Thyroid gland (tissue), 4 donors: ENCODE results near the gene KCNK1. TPM values are rescaled to one million over a fixed set of nuclear protein-coding genes. Genes with fewer than 3 reads are reported as not detected.

Experiments used
- DNase-seq, 2 donors: peaks; one replicate each; pipeline ENCODE4 v3.0.0-alpha.2; 2019
- H3K27ac ChIP-seq, 3 donors: fragments of 200-600 bp; sonication (generic); 1 replicate in 2 of 3; 2 replicates in 1 of 3; pipeline ENCODE4 v1.5.1; 2016 to 2019; ENCODE audit warnings: mild to moderate bottlenecking in 1 of 3, moderate library complexity in 1 of 3
- H3K27me3 ChIP-seq: fragments of 200-600 bp; sonication (generic); one replicate; pipeline ENCODE4 v1.5.1; 2019
- H3K36me3 ChIP-seq, 2 donors: fragments of 200-600 bp; sonication (generic); one replicate each; pipeline ENCODE4 v1.5.1; 2016 to 2019
- H3K4me1 ChIP-seq, 2 donors: fragments of 200-600 bp; sonication (generic); one replicate each; pipeline ENCODE4 v1.5.1; 2017 to 2019
- H3K4me3 ChIP-seq, 3 donors: fragments of 200-600 bp; sonication (generic); replicated peaks in 1 of 3; 1 replicate in 2 of 3; 2 replicates in 1 of 3; pipeline ENCODE4 v1.5.1; 2016; ENCODE audit warnings: mild to moderate bottlenecking in 1 of 3
- H3K9me3 ChIP-seq: fragments of 200-600 bp; sonication (generic); one replicate; pipeline ENCODE4 v1.5.1; 2017
- POLR2A ChIP-seq, 2 donors: fragments of 450-650 bp; IDR thresholded peaks; one replicate each; pipeline ENCODE4 v1.6.1; 2017; ENCODE audit warnings: antibody characterized with exemption in 2 of 2, mild to moderate bottlenecking in 2 of 2, moderate library complexity in 1 of 2
- WGBS, 2 donors: methylation state at CpG; one replicate each; pipeline ENCODE4 v1.1.5; 2017; 5-methylcytosine and 5-hydroxymethylcytosine counted together
- intact Hi-C: fragments of 100-400 bp; cut with DNase I; formaldehyde crosslinking; loops from one replicate; pipeline ENCODE4 v1.15.1; 2023
- total RNA-seq, 4 donors: library from RNA; depleted of rRNA; stranded (reverse); fragments of >200 nt; gene quantifications; one replicate each; pipeline ENCODE4 v1.2.3, GENCODE V29; 2016
- TF ChIP-seq, protein P1 (sequence below), 6 experiments: fragments of 200-600 bp in 3 of 6; fragments of 450-650 bp in 3 of 6; sonication (generic) in 3 of 6; IDR thresholded peaks; one replicate each; pipeline ENCODE4 v1.5.1; 2016 to 2019; ENCODE audit warnings: antibody characterized with exemption in 6 of 6, mild to moderate bottlenecking in 2 of 6, inconsistent platforms in 1 of 6, moderate library complexity in 1 of 6

KCNK1 gene
- total RNA-seq, 4 donors from 2014 or later: 6.7 to 8.3 (median 7.6) TPM

DNA sequence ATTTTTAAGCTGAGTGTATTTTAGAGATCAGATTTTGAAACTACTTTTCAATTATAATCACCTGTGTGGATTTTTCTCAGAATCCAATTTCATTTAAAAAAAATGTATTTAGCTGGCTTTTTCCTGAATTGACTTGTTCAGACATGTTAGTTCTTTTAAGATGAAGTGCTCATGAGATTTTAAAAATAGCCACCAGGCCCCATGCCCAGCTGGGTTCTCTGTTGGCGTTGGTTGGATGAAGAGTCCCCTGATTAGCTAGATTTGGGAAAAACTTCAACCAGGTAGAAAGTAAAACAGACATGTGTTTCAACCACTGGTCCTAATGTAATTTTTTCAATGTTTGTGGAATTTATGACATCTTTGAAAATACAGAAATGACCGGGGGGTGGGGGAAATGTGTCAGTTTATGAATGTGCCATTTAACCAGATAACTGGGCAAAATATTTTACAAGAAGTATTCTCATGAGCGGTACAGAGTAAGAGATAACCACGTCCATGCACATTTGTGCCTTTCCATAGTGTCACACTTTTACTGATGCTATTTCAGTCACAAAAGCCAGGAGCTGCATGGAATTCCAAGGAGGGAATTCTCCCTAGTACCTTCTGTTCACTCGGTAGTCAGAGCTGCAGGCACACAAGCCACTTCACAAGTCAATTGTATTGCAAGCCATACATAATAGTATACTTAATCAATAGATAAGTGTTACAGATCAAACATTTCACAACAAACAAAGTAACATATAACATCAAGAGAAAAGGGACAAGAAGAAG, 51.1 kb downstream of the KCNK1 start:
- 83 to 89% methylated on average over 5 of the region's 5 CpGs for WGBS, 2 donors
- Histone ChIP-seq H3K9me3 (no peaks in the 10 kb centered on the region), H3K36me3 (no peaks in the 10 kb centered on the region), H3K4me1 (no peaks in the 10 kb centered on the region), H3K27ac (no peak overlapping the region), H3K4me3 (no peak overlapping the region), H3K27me3 (no peaks in the 10 kb centered on the region)
- DNase-seq: no peak
- TF ChIP-seq POLR2A (IDR thresholded peaks at IDR 0.05): no peak
- TF ChIP-seq, protein P1, sequence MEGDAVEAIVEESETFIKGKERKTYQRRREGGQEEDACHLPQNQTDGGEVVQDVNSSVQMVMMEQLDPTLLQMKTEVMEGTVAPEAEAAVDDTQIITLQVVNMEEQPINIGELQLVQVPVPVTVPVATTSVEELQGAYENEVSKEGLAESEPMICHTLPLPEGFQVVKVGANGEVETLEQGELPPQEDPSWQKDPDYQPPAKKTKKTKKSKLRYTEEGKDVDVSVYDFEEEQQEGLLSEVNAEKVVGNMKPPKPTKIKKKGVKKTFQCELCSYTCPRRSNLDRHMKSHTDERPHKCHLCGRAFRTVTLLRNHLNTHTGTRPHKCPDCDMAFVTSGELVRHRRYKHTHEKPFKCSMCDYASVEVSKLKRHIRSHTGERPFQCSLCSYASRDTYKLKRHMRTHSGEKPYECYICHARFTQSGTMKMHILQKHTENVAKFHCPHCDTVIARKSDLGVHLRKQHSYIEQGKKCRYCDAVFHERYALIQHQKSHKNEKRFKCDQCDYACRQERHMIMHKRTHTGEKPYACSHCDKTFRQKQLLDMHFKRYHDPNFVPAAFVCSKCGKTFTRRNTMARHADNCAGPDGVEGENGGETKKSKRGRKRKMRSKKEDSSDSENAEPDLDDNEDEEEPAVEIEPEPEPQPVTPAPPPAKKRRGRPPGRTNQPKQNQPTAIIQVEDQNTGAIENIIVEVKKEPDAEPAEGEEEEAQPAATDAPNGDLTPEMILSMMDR (IDR thresholded peaks at IDR 0.05): no peak
- intact Hi-C loops: no loop called here

DNA sequence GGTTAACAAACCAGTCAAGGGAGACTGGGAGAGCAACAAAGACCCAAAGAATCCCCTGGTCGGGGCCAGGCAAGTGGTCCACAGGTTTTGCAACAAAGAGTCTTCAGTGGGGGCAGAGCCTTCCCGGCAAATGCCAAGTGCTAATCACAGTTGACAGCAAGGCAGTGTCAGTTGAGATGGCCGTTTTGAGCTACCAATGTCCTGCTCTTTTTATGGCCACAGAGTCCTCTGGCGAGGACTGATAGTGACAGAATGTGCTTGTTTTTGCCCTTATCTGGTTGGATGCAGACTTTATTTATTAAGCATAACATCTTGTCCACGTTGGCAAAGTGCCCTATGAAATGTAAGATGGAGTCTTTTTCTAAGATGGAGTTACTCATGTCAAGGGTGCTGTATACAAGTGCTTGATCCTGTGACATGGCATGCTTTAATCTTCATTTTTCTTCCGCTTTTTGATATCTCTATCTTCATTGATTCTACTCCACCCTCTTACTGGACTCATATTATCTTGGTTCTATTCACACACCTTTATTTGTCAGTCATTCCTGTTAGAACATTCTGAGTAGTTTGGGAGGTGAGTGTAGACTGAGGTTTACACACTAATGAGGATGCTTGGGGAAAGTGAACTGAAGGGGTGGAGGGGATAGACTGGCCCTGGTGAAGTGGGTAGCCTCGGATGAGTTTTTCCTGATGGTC, 51.8 kb downstream of the KCNK1 start:
- Histone ChIP-seq H3K27ac (no peak overlapping the region), H3K27me3 (no peaks in the 10 kb centered on the region), H3K4me1 (no peaks in the 10 kb centered on the region), H3K9me3 (no peaks in the 10 kb centered on the region), H3K36me3 (no peaks in the 10 kb centered on the region), H3K4me3 (no peak overlapping the region)
- DNase-seq: no peak
- TF ChIP-seq, protein P1 (IDR thresholded peaks at IDR 0.05): no peak
- TF ChIP-seq POLR2A (IDR thresholded peaks at IDR 0.05): no peak
- 79 to 80% methylated on average over 7 of the region's 7 CpGs for whole genome bisulfite sequencing, 2 donors
- intact Hi-C loops: no loop called here

DNA sequence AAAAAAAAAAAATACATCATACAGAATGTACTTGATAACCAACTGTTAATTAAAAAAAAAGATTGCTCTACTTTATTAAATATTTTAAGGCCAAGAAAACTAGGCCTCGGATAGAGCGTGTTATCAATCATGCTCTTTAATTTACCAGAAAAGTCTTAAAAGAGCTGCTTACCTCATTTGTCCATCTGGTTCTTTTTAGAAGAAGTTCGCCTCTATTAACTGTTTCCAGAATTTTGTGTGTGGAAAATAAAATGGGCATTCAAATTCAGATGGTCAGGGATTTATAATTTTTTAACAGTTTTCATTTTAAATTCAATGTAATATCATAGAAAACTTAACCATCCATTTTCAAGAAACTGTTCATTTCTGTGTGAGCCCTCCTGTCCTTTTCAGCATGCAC, 53.8 kb downstream of the KCNK1 start:
- H3K27ac ChIP-seq: no peak overlapping the region
- DNase-seq: no peak
- H3K4me3 ChIP-seq: no peak overlapping the region
- intact Hi-C loops: no loop called here
- H3K9me3 ChIP-seq: no peaks in the 10 kb centered on the region
- no peaks in the 10 kb centered on the region for H3K36me3 ChIP-seq
- TF ChIP-seq, protein P1 (IDR thresholded peaks at IDR 0.05): no peak
- TF ChIP-seq POLR2A (IDR thresholded peaks at IDR 0.05): no peak
- WGBS, 2 donors: 80 to 86% methylated on average over 3 of the region's 3 CpGs
- H3K4me1 ChIP-seq: no peaks in the 10 kb centered on the region
- no peaks in the 10 kb centered on the region for H3K27me3 ChIP-seq

DNA sequence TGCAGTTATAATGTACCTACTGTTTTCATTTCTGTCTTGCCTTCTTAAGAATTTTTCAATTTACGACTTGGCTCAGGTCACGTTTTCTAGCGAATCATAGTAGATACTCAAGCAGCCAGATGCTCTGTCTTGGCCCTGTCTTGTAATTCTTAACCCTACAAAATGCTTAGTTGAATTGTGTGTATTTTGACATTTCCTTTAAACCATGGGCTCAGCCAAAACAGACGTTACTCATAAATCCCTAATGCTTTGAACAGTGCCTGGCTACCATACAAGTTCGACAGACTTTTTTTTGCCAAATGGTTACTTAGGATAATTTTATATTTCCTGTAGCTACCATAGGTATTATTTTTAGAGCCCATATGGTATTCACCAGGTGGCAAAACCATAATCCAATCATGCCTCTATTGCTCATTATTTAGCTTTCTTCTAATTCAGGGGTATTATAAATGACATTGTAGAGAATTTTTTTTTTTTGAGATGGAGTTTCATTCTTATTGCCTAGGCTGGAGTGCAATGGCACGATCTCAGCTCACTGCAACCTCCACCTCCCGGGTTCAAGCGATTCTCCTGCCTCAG, 54.3 kb downstream of the KCNK1 start:
- Histone ChIP-seq H3K36me3 (no peaks in the 10 kb centered on the region), H3K9me3 (no peaks in the 10 kb centered on the region), H3K4me3 (no peak overlapping the region), H3K4me1 (no peaks in the 10 kb centered on the region), H3K27ac (no peak overlapping the region), H3K27me3 (no peaks in the 10 kb centered on the region)
- WGBS, 2 donors: 70 to 73% methylated on average over 8 of the region's 8 CpGs
- TF ChIP-seq, protein P1 (IDR thresholded peaks at IDR 0.05): no peak
- TF ChIP-seq POLR2A (IDR thresholded peaks at IDR 0.05): no peak
- intact Hi-C loops: no loop called here
- no peak for DNase-seq
